K562 treated with DMSO at 1 percent for 4 hours (cell line): Measurements from ENCODE around the gene C22orf15. TPM values are rescaled to one million over a fixed set of nuclear protein-coding genes. Genes with fewer than 3 reads are reported as not detected.

Source experiments
- total RNA-seq: library from RNA; unstranded; fragments of 300-600 nt; gene quantifications from 2 replicates; pipeline ENCODE4 v1.2.3, GENCODE V29; 2022; ENCODE audit not compliant: insufficient read depth

C22orf15 gene
- total RNA-seq: not detected in 2 replicates

DNA sequence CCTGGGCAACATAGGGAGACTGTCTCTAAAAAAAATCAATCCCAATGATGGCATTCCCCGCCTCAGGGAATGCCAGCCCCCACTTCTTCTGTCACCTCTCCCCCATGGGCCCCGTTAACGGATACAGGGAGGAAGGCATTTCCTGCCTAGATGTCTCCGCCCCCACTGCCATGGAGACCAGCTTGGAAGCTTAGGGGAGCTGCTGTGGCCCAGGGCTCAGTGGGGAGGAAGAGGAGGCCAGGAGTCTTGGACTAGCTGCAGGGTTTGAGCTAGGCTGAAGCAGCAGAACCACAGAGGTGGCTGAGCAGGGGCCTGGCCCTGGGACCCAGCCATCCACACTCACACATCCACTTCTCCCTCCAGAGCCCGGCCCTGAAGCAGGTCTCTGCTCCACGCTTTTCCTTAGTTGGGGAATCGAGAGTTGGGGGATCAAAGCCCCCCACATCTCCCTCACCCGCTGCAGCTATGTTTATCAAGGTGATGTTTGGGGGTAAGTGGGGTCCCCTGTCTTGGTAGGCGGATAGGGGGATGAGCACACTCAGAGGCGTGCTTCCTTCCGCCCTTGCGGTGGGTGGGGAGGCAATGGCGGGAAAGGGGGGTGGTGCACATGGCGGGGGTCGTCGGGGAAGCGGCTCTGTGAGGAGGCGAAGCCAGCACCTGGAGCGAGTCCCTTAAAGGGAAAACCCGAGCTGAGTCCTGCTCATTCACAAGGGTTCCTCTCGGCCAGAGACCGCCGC, at the start of gene C22orf15:
Gene C22orf15, plus strand, starts transcription at position 149 of the 737 bp plus-strand sequence. Its CDS starts 317 bp downstream, at position 466.

DNA sequence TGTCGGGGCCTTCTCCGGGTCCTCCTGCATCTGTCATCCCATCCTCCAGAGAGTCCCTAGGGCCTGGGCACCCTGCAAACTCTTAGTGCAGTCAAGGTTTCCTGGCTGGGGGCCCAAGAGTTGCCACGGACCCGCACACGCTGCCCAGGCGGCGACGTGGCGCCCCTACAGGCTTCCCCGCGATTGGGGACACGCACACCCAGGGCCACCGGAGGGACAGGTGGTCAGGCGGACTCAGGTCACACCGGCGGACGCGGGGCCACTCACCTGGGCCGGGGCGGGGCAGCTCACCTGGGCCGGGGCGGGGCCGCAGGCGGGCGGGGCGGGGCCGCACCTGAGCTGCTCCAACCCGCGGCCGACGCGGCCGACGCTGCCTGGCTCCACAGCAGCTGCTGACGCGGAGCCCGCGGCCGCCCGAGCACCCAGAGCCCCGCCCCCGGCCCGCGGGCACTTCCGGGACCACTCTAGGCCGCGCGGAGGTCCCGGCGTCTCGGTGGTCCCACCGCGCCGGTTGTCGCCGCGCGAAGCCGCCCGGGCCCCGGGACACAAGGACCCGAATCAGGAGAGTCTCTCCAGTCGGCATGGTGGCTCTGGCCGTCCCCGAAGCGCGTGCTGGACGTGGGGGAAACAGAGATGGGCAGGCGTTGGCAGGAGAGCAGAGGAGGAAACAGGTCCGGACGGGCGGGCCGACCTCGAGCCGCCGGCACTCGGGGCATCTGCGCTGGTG, 11.9 kb upstream of the C22orf15 start, which contains the start of gene ZNF70:
Gene ZNF70, minus strand, starts transcription at position 399 of the 727 bp plus-strand sequence. CDS start 5,972 bp downstream, outside the sequence.

GRCh38 chr22:23754220-23754919, 8.4 kb upstream of the C22orf15 start, which contains the start of gene VPREB3:
VPREB3 (minus strand) TSS chr22:23754425; CDS start chr22:23754363, 62 bp downstream.

GRCh38 chr22:23767673-23768548, 5.1 kb downstream of the C22orf15 start, which contains the start of gene CHCHD10:
CHCHD10 (minus strand) TSS chr22:23767972; CDS start chr22:23767874, 98 bp downstream.

DNA sequence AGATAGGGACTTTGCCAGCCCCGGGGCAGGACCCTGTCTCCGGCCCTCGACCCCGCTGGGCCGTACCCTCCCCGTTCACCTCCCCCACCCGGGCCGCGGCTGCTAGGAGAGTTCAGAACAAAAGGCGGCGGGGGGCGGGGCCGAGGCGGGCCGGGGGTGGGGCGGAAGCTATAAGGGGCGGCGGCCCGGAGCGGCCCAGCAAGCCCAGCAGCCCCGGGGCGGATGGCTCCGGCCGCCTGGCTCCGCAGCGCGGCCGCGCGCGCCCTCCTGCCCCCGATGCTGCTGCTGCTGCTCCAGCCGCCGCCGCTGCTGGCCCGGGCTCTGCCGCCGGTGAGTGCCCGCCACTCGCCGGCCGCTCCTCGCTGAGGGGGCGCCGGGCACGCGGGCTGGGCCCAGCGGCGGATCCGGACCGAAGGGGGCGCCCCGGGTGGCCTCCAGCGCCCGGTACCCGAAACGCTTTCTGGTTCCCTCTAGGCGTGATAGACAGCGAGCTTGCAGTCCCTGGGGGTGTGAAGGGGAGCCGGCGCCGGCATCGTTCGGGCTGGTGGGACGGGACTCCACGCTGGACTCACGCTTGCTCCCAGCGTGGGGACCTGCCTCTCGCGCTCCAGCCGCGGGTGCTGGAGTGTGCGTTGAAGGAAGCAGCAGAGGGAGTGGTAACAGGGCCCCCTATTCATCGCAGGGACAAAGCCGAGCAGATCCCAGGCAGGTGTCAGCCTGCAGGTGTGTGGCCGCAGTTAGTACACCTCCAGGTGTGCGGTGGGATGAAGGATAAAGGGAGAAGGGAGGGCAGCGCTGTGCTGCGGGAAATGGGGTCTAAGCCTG, 10.1 kb downstream of the C22orf15 start, which contains the start of gene MMP11:
Gene MMP11, plus strand, starts transcription at position 201 of the 825 bp plus-strand sequence. Its CDS starts 22 bp downstream, at position 223.

DNA sequence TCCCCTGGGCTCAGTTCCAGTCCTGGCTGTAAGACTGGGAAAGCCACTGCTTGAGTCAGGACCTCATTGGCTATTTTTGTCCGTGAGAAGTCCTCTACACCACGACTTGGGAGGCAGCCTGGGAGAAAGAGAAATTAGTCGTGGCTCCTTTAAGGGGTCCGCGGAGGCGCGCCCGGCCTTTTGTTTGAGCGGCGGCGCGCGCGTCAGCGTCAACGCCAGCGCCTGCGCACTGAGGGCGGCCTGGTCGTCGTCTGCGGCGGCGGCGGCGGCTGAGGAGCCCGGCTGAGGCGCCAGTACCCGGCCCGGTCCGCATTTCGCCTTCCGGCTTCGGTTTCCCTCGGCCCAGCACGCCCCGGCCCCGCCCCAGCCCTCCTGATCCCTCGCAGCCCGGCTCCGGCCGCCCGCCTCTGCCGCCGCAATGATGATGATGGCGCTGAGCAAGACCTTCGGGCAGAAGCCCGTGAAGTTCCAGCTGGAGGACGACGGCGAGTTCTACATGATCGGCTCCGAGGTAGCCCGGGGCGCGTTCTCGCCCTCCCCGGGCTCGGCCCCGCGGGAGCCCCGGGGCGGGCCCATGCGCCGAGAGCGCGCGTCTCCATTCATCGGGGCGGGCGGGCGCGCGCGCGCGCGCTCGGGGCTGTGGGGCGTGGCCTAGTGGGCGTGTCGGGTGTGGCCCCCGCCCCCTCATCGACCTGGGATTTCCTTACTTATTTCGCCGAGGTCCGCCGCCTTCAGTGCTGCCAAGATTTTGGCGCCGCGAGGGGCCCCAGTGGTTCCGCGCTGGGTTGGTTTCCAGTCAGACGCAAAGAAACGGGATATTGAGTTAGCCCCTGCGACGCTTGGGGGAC, 24.2 kb downstream of the C22orf15 start, which contains the start of gene SMARCB1:
Gene SMARCB1, plus strand, starts transcription at position 215 of the 848 bp plus-strand sequence. Its CDS starts 204 bp downstream, at position 419.

Other genes with a start within 250 kb of the C22orf15 start
- not detected in 2 replicates for gene IGLL1, start 182.7 kb upstream of the C22orf15 start, total RNA-seq
- not detected in 2 replicates for gene DRICH1, start 130.7 kb upstream of the C22orf15 start, total RNA-seq
- 0.24 TPM in 1 of 2 replicates, not detected in the other for gene RGL4, start 72.0 kb upstream of the C22orf15 start, total RNA-seq
- gene ZNF70, start 11.9 kb upstream of the C22orf15 start, total RNA-seq: 0.64 and 1.1 TPM in 2 replicates
- not detected in 2 replicates for gene VPREB3, start 8.6 kb upstream of the C22orf15 start, total RNA-seq
- gene CHCHD10, start 5.0 kb downstream of the C22orf15 start, total RNA-seq: 152 and 165 TPM in 2 replicates
- gene MMP11, start 9.9 kb downstream of the C22orf15 start, total RNA-seq: 1.0 TPM in 1 of 2 replicates, not detected in the other
- gene SMARCB1, start 24.0 kb downstream of the C22orf15 start, total RNA-seq: 88.8 and 96.2 TPM in 2 replicates
- 5.4 and 5.5 TPM in 2 replicates for gene DERL3, start 76.0 kb downstream of the C22orf15 start, total RNA-seq
- gene SLC2A11, start 94.9 kb downstream of the C22orf15 start, total RNA-seq: 4.0 and 5.6 TPM in 2 replicates
- gene MIF, start 131.4 kb downstream of the C22orf15 start, total RNA-seq: 381 and 435 TPM in 2 replicates
- gene GSTT2B, start 198.2 kb downstream of the C22orf15 start, total RNA-seq: not detected in 2 replicates
- 2.7 TPM in 1 of 2 replicates, not detected in the other for gene DDTL, start 203.9 kb downstream of the C22orf15 start, total RNA-seq
- gene DDT, start 211.5 kb downstream of the C22orf15 start, total RNA-seq: 96.8 and 105 TPM in 2 replicates
- not detected in 2 replicates for gene GSTT2, start 217.1 kb downstream of the C22orf15 start, total RNA-seq
- gene GSTT4, start 242.5 kb downstream of the C22orf15 start, total RNA-seq: not detected in 2 replicates
- gene CABIN1, start 248.3 kb downstream of the C22orf15 start, total RNA-seq: 28.4 and 40.6 TPM in 2 replicates